Measurements from ENCODE around the gene APOBEC3B.

GRCh38 chr22:38937541-38937940, 44.6 kb upstream of the APOBEC3B start:
- TF ChIP-seq CTCF (IDR thresholded peaks at IDR 0.05), result no peak
- no peak for TF ChIP-seq POLR2A (IDR thresholded peaks at IDR 0.05)
